ENCODE data around the gene SIN3A. TPM values are rescaled to one million over a fixed set of nuclear protein-coding genes. Genes with fewer than 3 reads are reported as not detected.

The SIN3A gene
- total and polyA plus RNA-seq, 2 of the 8 experiments (the other 6 are each of a cell fraction or from before 2014, with no cell fraction given), result 69.5 to 109 TPM

GRCh38 chr15:75371901-75372688 is 79.4 kb downstream of the SIN3A start (continued):
- TF ChIP-seq ATF3 (IDR thresholded peaks at IDR 0.05; ENCODE audit: insufficient read depth, low read depth, low read length) (no peak), RAD21 (IDR thresholded peaks at IDR 0.05 in 1 of 2, conservative IDR thresholded peaks at IDR 0.05 in 1 of 2; ENCODE audit: low read depth in 2 of 2, low read length in 2 of 2) (no peak), RFX5 (IDR thresholded peaks at IDR 0.05; ENCODE audit: borderline replicate concordance, low read depth, low read length) (no peak), BACH1 (IDR thresholded peaks at IDR 0.05; ENCODE audit: low read length) (no peak), SRF (IDR thresholded peaks at IDR 0.05; ENCODE audit: low read depth, low read length) (no peak), SIN3A (conservative IDR thresholded peaks at IDR 0.05 in 1 of 2, IDR thresholded peaks at IDR 0.05 in 1 of 2; ENCODE audit: low read depth in 1 of 2, low read length in 2 of 2) (no peak), RBBP5 (IDR thresholded peaks at IDR 0.05; ENCODE audit: borderline replicate concordance, low read depth, low read length) (no peak), MAFK (IDR thresholded peaks at IDR 0.05; ENCODE audit: low read depth, low read length) (no peak), POLR2AphosphoS5 (IDR thresholded peaks at IDR 0.05; ENCODE audit: low read depth, low read length) (no peak), ATF2 (IDR thresholded peaks at IDR 0.05; ENCODE audit: low read length) (no peak)

Data from H1 (cell line).